Measurements from ENCODE around the gene CHST3.

CHST3 gene

DNA sequence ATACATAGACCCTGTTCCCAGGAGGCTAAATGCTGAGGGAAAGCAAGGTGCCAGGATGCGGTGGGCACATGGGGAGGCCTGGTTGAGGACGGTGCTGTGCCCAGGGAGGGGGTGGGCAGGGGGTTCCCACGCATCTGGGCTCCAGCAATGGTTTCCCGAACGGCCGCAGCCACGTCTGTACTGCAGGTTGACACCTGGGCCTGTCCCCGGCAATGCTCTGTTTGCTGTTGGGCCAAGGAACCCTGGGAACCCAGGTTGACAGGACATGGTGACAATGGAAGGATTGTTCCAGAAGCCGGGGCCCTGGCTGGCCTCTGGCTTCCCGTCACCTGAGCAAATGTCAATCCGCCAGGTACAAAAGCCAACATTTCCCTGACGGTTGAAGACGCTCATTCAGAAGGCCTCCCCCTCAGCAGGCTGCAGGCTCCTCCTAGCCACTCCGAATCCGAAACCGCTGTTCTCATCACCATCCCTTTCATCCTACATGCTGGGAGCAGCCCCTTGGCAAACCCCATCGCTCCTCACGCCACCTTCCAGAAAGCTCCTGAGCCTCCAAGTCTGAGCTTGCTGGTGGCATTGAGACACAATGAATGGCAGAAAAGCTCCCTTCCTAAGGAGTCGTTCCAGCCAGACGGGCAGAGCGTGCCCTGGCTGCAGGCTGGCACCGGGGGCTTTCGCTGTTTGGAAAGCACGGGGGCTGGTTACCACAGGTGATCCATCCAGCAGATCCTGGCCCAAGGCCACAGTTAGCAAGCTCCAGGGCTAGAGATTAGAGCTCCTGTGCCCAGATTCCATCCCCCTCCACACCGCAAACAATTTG, 92.9 kb downstream of the CHST3 start:
- H3K4me3 ChIP-seq (ENCODE audit: insufficient read length, low read depth): no peak overlapping the region
- H3K9ac ChIP-seq (ENCODE audit: insufficient read length, low read depth): no peak overlapping the region
- no peak for TF ChIP-seq SUZ12 (IDR thresholded peaks at IDR 0.05; ENCODE audit: extremely low read depth, insufficient read depth, insufficient read length)
- TF ChIP-seq YY1 (IDR thresholded peaks at IDR 0.05; ENCODE audit: insufficient read depth, insufficient read length): no peak
- no peak for TF ChIP-seq ZNF274 (IDR thresholded peaks at IDR 0.05; ENCODE audit: low read depth, low read length)
- no peaks in the 10 kb centered on the region for H3K9me3 ChIP-seq (ENCODE audit: insufficient read depth, low read length)
- no peaks in the 10 kb centered on the region for H3K36me3 ChIP-seq (ENCODE audit: insufficient read depth, insufficient read length, low read length)
- no peak for DNase-seq (ENCODE audit: low read depth, low spot score)
- no peaks in the 10 kb centered on the region for H3K27me3 ChIP-seq (ENCODE audit: insufficient read depth, insufficient read length)
- H3K4me1 ChIP-seq (ENCODE audit: insufficient read depth, insufficient read length): peaks cover 12% of the 10 kb centered on the region

DNA sequence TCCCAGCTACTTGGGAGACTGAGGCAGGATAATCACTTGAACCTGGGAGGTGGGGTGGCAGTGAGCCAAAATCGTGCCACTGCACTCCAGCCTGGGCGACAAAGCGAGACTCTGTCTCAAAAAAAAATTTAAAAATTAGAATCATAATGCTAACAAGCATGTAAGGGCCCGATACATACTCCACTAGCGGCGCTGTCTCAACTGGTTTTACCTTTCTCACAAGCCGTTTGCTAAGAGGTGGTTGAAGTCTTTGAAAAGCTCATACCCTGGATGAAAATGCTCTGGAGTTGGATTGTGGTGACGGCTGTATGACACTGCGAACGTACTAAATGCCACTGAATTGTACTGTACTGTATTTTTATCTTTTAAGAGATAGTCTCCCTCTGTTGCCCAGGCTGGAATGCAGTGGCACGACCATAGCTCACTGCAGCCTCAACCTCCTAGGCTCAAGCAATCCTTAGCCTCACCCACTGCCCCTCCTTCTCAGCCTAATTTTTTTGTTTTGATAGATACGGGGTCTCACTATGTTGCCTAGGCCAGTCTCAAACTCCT, 94.2 kb downstream of the CHST3 start:
- H3K36me3 ChIP-seq (ENCODE audit: insufficient read depth, insufficient read length, low read length): no peaks in the 10 kb centered on the region
- H3K4me1 ChIP-seq (ENCODE audit: insufficient read depth, insufficient read length): peaks cover 15% of the 10 kb centered on the region
- DNase-seq (ENCODE audit: low read depth, low spot score): no peak
- H3K9ac ChIP-seq (ENCODE audit: insufficient read length, low read depth): no peak overlapping the region
- no peak for TF ChIP-seq SUZ12 (IDR thresholded peaks at IDR 0.05; ENCODE audit: extremely low read depth, insufficient read depth, insufficient read length)
- TF ChIP-seq YY1 (IDR thresholded peaks at IDR 0.05; ENCODE audit: insufficient read depth, insufficient read length): no peak
- TF ChIP-seq ZNF274 (IDR thresholded peaks at IDR 0.05; ENCODE audit: low read depth, low read length): no peak
- H3K27me3 ChIP-seq (ENCODE audit: insufficient read depth, insufficient read length): no peaks in the 10 kb centered on the region
- no peak overlapping the region for H3K4me3 ChIP-seq (ENCODE audit: insufficient read length, low read depth)
- H3K9me3 ChIP-seq (ENCODE audit: insufficient read depth, low read length): no peaks in the 10 kb centered on the region

DNA sequence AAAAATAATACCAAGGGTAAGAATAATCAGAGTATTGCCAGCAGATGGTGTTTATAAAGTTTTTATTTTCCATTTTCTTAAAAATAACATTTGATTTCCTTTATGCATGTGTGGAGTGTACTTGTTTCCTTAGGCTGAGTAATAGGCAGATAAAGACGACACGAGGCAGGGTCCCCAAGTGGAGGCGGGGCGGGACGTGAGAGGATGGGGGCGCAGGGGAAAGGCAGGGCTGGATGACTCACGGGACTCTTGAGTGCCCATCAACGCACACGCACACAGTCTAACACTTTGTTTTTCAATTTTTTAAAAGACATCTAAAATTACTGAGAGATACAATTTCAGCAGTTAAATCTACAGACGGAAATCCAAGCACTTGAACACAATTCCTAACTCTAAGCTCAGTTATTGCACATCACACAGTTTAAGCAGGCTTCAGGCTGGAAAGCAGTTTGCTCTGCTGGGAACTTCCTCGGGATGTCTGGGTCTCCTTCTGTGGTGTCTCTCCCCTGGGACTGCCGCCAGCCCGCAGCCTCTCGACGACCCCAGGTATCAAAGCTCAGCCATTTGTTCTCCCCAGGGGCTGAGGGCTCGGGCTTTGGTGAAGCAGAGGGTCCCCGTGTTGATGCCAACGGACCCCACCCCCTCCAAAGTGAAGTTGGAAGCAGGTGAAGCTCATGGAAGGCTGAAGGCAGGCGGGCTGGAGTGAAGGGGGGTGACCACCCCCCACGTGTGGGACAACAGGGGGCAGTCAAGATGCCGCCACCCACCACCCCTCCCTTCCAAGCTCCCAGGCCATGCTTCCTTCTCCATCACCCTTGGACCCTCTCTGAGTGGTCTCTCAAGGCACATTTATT, 95.0 kb downstream of the CHST3 start:
- H3K4me1 ChIP-seq (ENCODE audit: insufficient read depth, insufficient read length): peaks cover 15% of the 10 kb centered on the region
- no peak for DNase-seq (ENCODE audit: low read depth, low spot score)
- no peak overlapping the region for H3K4me3 ChIP-seq (ENCODE audit: insufficient read length, low read depth)
- no peaks in the 10 kb centered on the region for H3K27me3 ChIP-seq (ENCODE audit: insufficient read depth, insufficient read length)
- TF ChIP-seq ZNF274 (IDR thresholded peaks at IDR 0.05; ENCODE audit: low read depth, low read length) (no peak), SUZ12 (IDR thresholded peaks at IDR 0.05; ENCODE audit: extremely low read depth, insufficient read depth, insufficient read length) (no peak), YY1 (IDR thresholded peaks at IDR 0.05; ENCODE audit: insufficient read depth, insufficient read length) (no peak)
- H3K9ac ChIP-seq (ENCODE audit: insufficient read length, low read depth): no peak overlapping the region
- H3K36me3 ChIP-seq (ENCODE audit: insufficient read depth, insufficient read length, low read length): no peaks in the 10 kb centered on the region
- no peaks in the 10 kb centered on the region for H3K9me3 ChIP-seq (ENCODE audit: insufficient read depth, low read length)

DNA sequence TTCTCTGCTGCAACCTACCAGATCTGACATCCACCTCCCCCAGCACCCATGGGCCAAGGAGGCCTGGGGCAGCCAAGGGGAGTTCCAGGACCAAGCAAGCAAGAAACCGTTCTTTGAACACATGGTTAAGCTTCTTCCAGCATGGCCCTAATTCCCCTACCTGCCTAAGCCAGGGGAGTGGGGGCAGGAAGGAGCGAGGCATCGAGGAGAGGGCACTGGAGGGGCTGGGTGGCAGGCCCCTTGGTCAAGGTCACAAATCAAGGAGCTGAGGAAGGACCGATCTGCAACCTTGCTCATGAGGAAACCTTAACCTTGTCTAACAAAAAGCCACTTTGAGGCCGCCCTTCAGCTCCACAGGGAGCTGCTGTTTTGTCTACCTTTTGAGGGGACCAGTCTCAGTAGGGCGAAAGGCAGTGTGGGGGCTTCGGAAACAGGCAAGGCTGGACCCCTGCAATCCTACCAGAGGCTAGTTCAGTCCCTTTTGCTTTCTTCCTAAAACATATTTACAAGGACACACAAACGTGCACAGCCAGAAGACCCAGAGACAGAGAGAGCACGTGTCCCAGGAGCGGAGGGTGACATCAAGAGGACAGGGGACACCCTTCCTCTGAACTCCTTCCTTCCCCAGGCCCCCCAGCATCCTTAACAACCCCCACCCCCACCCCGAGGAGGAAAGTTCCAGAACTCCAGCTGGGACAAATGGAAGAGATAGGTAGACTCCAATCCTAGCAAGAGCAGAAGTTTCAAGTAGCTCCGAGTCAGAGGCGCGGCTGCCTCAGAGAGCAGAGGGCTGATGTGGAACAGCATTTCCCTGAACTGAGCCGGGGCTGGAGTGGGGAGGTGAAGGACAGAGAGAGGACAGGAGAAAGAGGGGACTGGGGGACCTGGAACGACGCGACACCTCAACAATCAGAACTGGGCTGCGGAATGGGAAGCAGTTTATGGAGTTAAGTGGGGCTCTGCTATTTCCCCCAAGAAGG, 95.9 kb downstream of the CHST3 start:
- no peaks in the 10 kb centered on the region for H3K27me3 ChIP-seq (ENCODE audit: insufficient read depth, insufficient read length)
- H3K9ac ChIP-seq (ENCODE audit: insufficient read length, low read depth): no peak overlapping the region
- DNase-seq (ENCODE audit: low read depth, low spot score): no peak
- TF ChIP-seq SUZ12 (IDR thresholded peaks at IDR 0.05; ENCODE audit: extremely low read depth, insufficient read depth, insufficient read length) (no peak), YY1 (IDR thresholded peaks at IDR 0.05; ENCODE audit: insufficient read depth, insufficient read length) (no peak)
- H3K9me3 ChIP-seq (ENCODE audit: insufficient read depth, low read length): no peaks in the 10 kb centered on the region
- H3K4me3 ChIP-seq (ENCODE audit: insufficient read length, low read depth): no peak overlapping the region
- peaks cover 15% of the 10 kb centered on the region for H3K4me1 ChIP-seq (ENCODE audit: insufficient read depth, insufficient read length)
- no peaks in the 10 kb centered on the region for H3K36me3 ChIP-seq (ENCODE audit: insufficient read depth, insufficient read length, low read length)

DNA sequence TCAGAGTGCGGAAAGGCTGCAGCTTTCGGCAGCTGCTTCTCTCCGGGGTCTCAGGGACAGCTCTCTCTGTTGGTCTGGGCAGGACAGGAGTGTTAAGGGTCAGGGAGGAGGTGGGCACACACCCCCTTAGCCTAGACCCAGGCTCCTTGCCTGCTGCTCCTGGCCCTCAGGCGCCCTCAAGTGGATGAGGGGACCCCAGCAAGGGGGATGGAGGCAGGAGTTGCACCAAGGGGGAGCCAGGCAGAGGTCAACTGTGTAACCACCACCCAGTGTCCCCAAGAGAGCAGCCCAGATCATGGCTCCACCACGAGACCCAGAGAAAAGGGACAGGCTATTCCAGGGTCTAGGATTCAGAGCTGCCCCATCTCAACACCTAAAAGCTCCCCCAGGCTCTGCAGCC, 97.3 kb downstream of the CHST3 start:
- Histone ChIP-seq H3K4me1 (ENCODE audit: insufficient read depth, insufficient read length) (peaks cover 15% of the 10 kb centered on the region), H3K36me3 (ENCODE audit: insufficient read depth, insufficient read length, low read length) (no peaks in the 10 kb centered on the region), H3K9ac (ENCODE audit: insufficient read length, low read depth) (no peak overlapping the region), H3K9me3 (ENCODE audit: insufficient read depth, low read length) (no peaks in the 10 kb centered on the region), H3K4me3 (ENCODE audit: insufficient read length, low read depth) (no peak overlapping the region), H3K27me3 (ENCODE audit: insufficient read depth, insufficient read length) (no peaks in the 10 kb centered on the region)
- DNase-seq (ENCODE audit: low read depth, low spot score): no peak
- TF ChIP-seq YY1 (IDR thresholded peaks at IDR 0.05; ENCODE audit: insufficient read depth, insufficient read length): no peak
- no peak for TF ChIP-seq SUZ12 (IDR thresholded peaks at IDR 0.05; ENCODE audit: extremely low read depth, insufficient read depth, insufficient read length)
- TF ChIP-seq ZNF274 (IDR thresholded peaks at IDR 0.05; ENCODE audit: low read depth, low read length): no peak

DNA sequence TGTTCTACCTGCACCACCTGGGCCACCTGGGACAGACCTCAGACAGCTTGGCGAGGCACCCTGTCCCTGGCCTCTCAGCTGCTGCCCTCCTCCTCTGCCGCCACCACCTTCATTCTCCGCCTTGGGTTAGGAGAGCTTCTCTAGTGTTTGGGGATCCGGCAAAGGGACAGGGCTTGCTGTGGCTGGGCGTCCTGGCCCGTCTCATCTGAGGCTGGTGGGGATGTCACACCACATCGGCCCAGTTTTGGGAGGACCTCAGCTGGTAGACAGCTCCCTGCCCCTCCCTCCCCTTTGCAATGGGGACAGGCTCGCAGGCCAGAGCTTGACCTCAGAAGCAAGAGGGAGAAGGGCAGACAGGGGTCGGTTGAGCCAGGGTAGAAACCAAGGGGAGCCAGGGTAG, 97.7 kb downstream of the CHST3 start:
- H3K9me3 ChIP-seq (ENCODE audit: insufficient read depth, low read length): no peaks in the 10 kb centered on the region
- no peaks in the 10 kb centered on the region for H3K36me3 ChIP-seq (ENCODE audit: insufficient read depth, insufficient read length, low read length)
- no peaks in the 10 kb centered on the region for H3K27me3 ChIP-seq (ENCODE audit: insufficient read depth, insufficient read length)
- no peak for DNase-seq (ENCODE audit: low read depth, low spot score)
- H3K4me1 ChIP-seq (ENCODE audit: insufficient read depth, insufficient read length): peaks cover 19% of the 10 kb centered on the region
- no peak overlapping the region for H3K4me3 ChIP-seq (ENCODE audit: insufficient read length, low read depth)
- TF ChIP-seq SUZ12 (IDR thresholded peaks at IDR 0.05; ENCODE audit: extremely low read depth, insufficient read depth, insufficient read length): no peak
- no peak for TF ChIP-seq YY1 (IDR thresholded peaks at IDR 0.05; ENCODE audit: insufficient read depth, insufficient read length)
- no peak for TF ChIP-seq ZNF274 (IDR thresholded peaks at IDR 0.05; ENCODE audit: low read depth, low read length)
- H3K9ac ChIP-seq (ENCODE audit: insufficient read length, low read depth): no peak overlapping the region
